OCI-LY3 (cell line): ENCODE measurements around the gene HECTD4.

Experiments used
- H2AFZ ChIP-seq: fragments of 200-600, 300-600 bp; shearing (Covaris generic); 2 replicates; pipeline ENCODE4 v1.6.0; 2014; ENCODE audit warnings: antibody characterized with exemption, low read depth, low read length
- H3K27ac ChIP-seq: fragments of 200-600, 300-600 bp; sonication (generic); 2 replicates; pipeline ENCODE4 v1.5.1; 2014; ENCODE audit warnings: mild to moderate bottlenecking, low read length, moderate library complexity, mixed read lengths
- H3K27me3 ChIP-seq: fragments of 200-600, 300-600 bp; sonication (generic); 2 replicates; pipeline ENCODE4 v1.6.1; 2014; ENCODE audit warnings: low read depth, low read length, mixed read lengths
- H3K36me3 ChIP-seq: fragments of 200-600, 300-600 bp; sonication (generic); replicated peaks from 2 replicates; pipeline ENCODE3; 2014; ENCODE audit warnings: low read depth, low read length, mixed read lengths
- H3K4me1 ChIP-seq: fragments of 300-600, 200-600 bp; sonication (generic); 2 replicates; pipeline ENCODE4 v1.6.1; 2014; ENCODE audit warnings: low read length, mixed read lengths
- H3K4me2 ChIP-seq: fragments of 200-600, 300-600 bp; sonication (generic); 2 replicates; pipeline ENCODE4 v1.6.1; 2014; ENCODE audit warnings: low read length, mixed read lengths
- H3K4me3 ChIP-seq: fragments of 300-600, 200-600 bp; sonication (generic); 2 replicates; pipeline ENCODE4 v1.5.1; 2014; ENCODE audit warnings: antibody characterized with exemption, mild to moderate bottlenecking, low read length, moderate library complexity
- H3K79me2 ChIP-seq: fragments of 300-600, 200-600 bp; shearing (Covaris generic); 2 replicates; pipeline ENCODE4 v1.6.1; 2014; ENCODE audit warnings: mild to moderate bottlenecking, low read length, mixed read lengths
- H3K9ac ChIP-seq: fragments of 300-600, 200-600 bp; shearing (Covaris generic); 2 replicates; pipeline ENCODE4 v1.6.0; 2014; ENCODE audit warnings: mild to moderate bottlenecking, low read length, moderate library complexity
- H3K9me3 ChIP-seq: fragments of 200-600, 300-600 bp; shearing (Covaris generic); 2 replicates; pipeline ENCODE4 v1.6.1; 2014; ENCODE audit warnings: low read length, mixed read lengths; ENCODE audit not compliant: insufficient read depth
- H4K20me1 ChIP-seq: fragments of 200-600, 300-600 bp; sonication (generic); 2 replicates; pipeline ENCODE4 v1.6.1; 2016; ENCODE audit warnings: low read length, mixed read lengths; ENCODE audit not compliant: insufficient read depth
- EZH2phosphoT487 ChIP-seq: fragments of 200-600 bp; shearing (Covaris generic); IDR thresholded peaks from 2 replicates; pipeline ENCODE4 v1.6.1; 2018; ENCODE audit warnings: antibody characterized with exemption, mixed run types, low read depth
- TF ChIP-seq, protein P1 (sequence below): fragments of 200-600, 300-600 bp; sonication (generic); IDR thresholded peaks from 2 replicates; pipeline ENCODE4 v1.5.1; 2014; ENCODE audit warnings: antibody characterized with exemption, low read length, low read depth

The HECTD4 gene

DNA sequence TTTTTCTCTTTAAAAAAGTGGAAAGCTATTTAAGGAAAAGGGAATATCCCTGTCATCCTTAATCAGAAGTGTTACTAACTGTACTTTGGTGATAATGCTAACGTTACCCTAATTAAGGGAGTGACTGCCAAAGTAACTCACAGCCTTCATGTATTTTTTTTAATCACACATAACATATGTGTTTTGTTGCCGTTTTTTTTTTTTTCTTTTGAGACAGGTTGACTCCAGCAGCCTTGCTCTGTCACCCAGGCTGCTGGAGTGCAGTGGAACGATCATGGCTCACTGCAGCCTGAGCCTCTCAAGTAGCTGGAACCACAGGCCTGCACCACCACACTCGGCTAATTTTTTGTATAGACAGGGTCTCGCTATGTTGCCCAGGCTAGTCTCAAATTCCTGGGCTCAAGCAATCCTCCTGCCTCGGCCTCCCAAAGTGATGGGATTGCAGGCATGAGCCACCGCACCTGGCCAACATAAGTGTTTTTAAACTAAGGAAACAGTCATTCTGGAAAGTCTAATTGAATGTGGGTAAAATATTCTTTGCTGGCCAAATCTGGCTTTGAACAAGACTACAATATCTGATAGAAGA is 56.5 kb downstream of the HECTD4 start:
- H3K9ac ChIP-seq: no peak overlapping the region

DNA sequence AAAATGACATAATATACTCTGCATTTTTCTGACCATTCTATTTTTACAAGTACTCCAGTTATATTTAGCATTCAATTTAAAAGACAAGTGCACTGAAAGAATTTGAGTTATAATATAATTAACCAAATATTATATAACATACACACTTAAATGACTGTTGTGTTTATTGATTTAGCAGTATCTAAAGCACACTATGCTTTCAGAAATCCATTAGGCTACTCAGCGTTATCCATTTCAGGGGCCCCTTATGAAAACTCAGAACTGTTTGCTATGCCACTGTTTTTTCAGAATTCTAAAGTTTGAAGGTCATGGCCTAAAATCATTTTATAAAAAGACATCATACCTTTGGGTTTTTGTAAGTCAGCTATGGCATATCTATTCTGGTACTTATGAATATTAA is 57.1 kb downstream of the HECTD4 start:
- TF ChIP-seq, protein P1, sequence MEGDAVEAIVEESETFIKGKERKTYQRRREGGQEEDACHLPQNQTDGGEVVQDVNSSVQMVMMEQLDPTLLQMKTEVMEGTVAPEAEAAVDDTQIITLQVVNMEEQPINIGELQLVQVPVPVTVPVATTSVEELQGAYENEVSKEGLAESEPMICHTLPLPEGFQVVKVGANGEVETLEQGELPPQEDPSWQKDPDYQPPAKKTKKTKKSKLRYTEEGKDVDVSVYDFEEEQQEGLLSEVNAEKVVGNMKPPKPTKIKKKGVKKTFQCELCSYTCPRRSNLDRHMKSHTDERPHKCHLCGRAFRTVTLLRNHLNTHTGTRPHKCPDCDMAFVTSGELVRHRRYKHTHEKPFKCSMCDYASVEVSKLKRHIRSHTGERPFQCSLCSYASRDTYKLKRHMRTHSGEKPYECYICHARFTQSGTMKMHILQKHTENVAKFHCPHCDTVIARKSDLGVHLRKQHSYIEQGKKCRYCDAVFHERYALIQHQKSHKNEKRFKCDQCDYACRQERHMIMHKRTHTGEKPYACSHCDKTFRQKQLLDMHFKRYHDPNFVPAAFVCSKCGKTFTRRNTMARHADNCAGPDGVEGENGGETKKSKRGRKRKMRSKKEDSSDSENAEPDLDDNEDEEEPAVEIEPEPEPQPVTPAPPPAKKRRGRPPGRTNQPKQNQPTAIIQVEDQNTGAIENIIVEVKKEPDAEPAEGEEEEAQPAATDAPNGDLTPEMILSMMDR: no peak
- TF ChIP-seq EZH2phosphoT487: no peak
- Histone ChIP-seq H3K27me3 (no peaks in the 10 kb centered on the region), H3K4me3 (no peak overlapping the region), H3K79me2 (0 out of 2 replicates have a peak, but pooled peaks cover 3% of the 10 kb centered on the region), H2AFZ (no peak overlapping the region), H3K9ac (no peak overlapping the region), H3K36me3 (no peaks in the 10 kb centered on the region), H3K4me2 (no peak overlapping the region), H3K27ac (no peak overlapping the region), H3K9me3 (no peaks in the 10 kb centered on the region), H4K20me1 (no peaks in the 10 kb centered on the region), H3K4me1 (no peaks in the 10 kb centered on the region)

More for the DNA sequence above, 56.5 kb downstream of the HECTD4 start:
- no peaks in the 10 kb centered on the region for H3K36me3 ChIP-seq
- no peaks in the 10 kb centered on the region for H3K9me3 ChIP-seq
- no peak overlapping the region for H3K27ac ChIP-seq
- H3K4me3 ChIP-seq: no peak overlapping the region
- H3K4me2 ChIP-seq: no peak overlapping the region
- no peaks in the 10 kb centered on the region for H3K27me3 ChIP-seq
- 0 out of 2 replicates have a peak, but pooled peaks cover 3% of the 10 kb centered on the region for H3K79me2 ChIP-seq
- H4K20me1 ChIP-seq: no peaks in the 10 kb centered on the region
- no peaks in the 10 kb centered on the region for H3K4me1 ChIP-seq
- H2AFZ ChIP-seq: no peak overlapping the region
- no peak for TF ChIP-seq EZH2phosphoT487
- TF ChIP-seq, protein P1: no peak

DNA sequence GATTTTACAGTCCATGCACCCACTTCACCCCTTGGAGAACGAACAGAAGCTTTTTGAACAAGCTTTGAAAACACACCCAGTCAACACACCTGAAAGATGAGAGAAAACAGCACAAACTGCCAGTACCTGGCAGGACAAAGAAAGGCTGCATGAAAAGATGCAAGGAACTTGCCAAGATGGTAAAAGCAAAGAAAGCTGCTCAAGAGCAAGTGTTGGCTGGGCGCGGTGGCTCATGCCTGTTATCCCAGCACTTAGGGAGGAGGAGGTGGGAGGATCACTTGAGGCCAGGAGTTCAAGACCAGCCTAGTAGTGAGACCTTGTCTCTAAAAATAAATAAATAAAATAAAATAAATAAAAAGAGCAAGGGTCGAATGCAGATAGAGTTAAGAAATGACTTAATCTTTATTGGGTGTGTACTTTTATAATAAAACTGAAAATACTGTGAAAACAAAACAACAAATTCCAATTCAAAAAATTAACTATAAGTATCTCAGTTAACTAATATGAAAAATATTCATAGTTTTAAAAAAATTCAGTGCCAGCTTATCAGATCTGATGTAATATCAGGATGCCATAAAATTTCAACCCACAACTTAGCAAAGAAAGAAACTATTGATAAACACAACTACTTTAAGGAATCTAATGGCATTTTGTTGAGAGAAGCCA is 59.2 kb downstream of the HECTD4 start:
- Histone ChIP-seq H3K36me3 (peaks cover 3% of the 10 kb centered on the region), H3K4me3 (no peak overlapping the region), H3K4me2 (no peak overlapping the region), H2AFZ (no peak overlapping the region), H4K20me1 (no peaks in the 10 kb centered on the region), H3K27me3 (no peaks in the 10 kb centered on the region), H3K9ac (no peak overlapping the region), H3K27ac (no peak overlapping the region), H3K79me2 (0 out of 2 replicates have a peak, but pooled peaks cover 3% of the 10 kb centered on the region), H3K9me3 (no peaks in the 10 kb centered on the region), H3K4me1 (no peaks in the 10 kb centered on the region)
- TF ChIP-seq EZH2phosphoT487: no peak
- TF ChIP-seq, protein P1: no peak

DNA sequence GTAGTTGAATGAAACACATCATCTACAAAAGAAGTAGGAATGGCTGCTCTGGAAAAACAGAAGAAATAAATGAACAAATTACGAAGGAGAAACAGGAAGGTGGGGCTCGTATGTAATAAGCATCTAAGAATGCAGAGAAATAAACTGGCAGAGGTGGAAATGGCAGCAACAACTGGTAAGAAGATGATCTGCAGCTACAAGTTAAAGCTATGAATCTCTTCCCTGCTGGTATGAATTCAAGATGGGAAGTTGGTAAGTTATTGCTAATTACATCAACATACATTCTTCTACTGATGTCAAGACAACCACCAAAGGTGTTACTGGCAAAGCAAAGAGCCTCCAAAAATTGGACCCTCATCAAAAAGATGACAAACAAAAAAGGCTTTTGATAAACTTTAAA is 59.8 kb downstream of the HECTD4 start:
- Histone ChIP-seq H3K27me3 (no peaks in the 10 kb centered on the region), H3K36me3 (peaks cover 3% of the 10 kb centered on the region), H3K4me1 (peaks cover 3% of the 10 kb centered on the region), H2AFZ (no peak overlapping the region), H3K9ac (no peak overlapping the region), H3K9me3 (no peaks in the 10 kb centered on the region), H4K20me1 (no peaks in the 10 kb centered on the region), H3K4me2 (no peak overlapping the region), H3K79me2 (0 out of 2 replicates have a peak, but pooled peaks cover under 1% of the 10 kb centered on the region), H3K4me3 (no peak overlapping the region), H3K27ac (no peak overlapping the region)
- TF ChIP-seq, protein P1: no peak
